NCI-H82 (cell line): ENCODE measurements around the gene CELA3A.

Source experiments
- DNase-seq: peaks from one replicate; lab custom pipeline; 2025; lab: John Stamatoyannopoulos, UW

The CELA3A gene

DNA sequence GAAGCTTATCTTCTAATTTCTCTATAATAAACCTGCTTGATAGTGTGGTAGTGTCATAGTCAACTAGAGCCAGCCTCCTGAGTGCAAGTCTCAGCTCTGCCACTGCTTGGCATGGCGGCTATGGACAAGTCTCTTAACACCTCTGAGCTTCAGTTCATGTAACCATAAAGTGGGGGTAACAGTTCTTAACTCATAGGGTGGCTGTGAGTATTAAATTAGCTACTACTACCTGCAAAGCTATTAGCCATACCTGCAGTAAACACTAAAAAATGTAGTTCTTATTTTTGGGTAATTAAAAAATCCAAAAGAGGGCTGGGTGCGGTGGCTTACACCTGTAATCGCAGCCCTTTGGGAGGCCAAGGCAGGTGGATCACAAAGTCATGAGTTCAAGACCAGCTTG is 48.9 kb downstream of the CELA3A start:
- no peak for DNase-seq

DNA sequence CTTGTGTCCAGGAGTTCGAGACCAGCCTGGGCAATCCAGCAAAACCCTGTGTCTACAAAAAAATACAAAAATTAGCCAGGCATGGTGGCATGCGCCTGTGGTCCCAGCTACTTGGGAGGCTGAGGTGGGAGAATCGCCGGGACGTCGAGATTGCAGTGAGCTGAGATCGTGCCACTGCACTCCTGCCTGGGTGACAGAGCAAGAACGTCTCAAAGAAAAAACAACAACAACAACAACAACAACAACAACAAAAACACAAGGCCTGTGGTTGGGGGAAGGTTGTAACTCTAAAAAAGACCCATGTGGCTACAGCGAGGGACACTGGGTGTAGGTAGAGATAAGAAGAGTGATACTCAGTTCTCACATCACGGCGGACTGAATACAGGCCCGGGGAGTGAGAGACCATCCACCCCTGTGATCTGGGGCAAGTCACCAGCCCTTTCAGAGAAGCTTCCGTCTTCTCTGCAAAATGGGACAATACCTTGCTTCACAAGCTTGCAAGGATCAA is 50.2 kb downstream of the CELA3A start:
- no peak for DNase-seq

DNA sequence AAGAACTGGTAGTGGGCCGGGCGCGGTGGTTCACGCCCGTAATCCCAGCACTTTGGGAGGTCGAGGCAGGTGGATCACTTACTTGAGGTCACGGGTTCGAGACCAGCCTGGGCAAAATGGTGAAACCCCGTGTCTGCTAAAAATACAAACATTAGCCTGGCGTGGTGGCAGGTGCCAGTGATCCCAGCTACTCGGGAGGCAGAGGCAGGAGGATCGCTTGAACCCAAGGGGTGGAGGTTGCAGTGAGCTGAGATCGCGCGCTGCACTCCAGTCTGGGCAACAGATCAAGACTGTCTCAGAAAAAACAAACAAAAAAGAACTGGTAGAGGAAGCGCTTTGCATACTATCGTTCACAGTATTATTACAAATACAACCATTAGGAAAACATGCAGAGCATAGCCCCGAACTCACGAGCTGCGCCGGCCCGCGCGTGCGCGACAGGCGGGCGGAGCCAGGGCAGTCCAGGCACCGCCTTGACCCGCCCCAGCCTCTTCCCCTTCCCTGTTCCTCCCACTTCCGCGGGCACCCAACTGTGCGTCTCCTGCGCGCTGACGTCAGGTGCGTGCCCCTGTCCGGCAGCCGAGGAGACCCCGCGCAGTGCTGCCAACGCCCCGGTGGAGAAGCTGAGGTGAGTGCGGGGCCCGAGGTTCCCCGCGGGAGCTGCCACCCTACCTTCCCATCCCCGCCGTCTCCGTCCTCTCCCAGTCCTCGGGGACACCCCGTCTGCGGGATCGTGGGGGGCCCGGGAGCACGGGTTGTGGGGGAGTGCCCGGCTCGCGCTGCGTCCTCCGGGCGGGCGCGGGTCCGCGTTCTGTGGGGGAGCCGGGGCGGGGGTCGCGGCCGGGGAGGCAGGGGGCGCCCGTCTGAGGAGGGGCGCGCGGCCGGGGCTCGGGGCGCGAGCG is 50.9 kb downstream of the CELA3A start, which contains the start of gene CDC42:
Gene CDC42 (plus strand): TSS at position 595 of the 902 bp plus-strand sequence. CDS start 25,770 bp downstream, outside the sequence.
- DNase-seq = peak; percentile 97

DNA sequence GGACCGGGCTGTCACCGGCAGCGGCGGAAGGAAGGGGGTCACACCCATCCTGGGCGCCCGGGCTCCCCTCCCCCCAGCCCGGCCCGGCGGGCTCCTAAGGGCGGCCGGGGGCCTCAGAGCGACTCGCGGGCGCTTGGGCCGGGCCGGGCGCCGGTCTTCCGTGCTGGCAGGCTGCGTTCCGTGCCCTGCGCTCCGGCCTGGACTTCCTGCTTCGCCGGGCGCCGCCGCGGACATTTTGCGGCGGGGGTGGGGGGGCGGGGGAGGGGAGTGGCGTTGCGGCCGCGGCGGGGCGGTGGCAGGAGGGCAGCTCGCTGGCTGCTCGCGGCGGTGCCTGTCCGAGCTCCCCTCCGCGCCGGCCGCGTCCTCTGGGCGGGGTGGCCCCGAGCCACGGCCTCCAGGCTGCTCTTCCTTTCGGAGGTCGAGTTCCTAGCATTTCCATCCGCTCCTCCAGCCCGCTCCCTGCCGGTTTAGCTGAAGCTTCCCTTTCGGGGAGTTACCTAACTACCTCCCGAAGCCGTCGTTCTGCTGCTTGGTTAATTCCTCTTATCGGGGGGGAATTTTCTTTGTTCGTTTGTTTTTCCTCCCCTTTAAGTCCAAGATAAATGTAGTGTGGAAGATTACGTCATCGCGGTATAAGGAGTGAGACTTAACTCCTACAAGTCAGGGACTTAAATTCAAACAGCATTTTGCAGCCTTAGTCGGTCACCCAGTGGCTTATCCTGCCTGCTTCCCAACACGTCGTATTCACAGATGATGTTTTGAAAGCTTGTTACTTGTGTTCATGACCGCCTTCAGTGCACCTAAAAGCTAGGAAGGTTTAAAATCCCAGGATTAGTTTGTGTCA is 51.8 kb downstream of the CELA3A start:
- peak; percentile 77 for DNase-seq

DNA sequence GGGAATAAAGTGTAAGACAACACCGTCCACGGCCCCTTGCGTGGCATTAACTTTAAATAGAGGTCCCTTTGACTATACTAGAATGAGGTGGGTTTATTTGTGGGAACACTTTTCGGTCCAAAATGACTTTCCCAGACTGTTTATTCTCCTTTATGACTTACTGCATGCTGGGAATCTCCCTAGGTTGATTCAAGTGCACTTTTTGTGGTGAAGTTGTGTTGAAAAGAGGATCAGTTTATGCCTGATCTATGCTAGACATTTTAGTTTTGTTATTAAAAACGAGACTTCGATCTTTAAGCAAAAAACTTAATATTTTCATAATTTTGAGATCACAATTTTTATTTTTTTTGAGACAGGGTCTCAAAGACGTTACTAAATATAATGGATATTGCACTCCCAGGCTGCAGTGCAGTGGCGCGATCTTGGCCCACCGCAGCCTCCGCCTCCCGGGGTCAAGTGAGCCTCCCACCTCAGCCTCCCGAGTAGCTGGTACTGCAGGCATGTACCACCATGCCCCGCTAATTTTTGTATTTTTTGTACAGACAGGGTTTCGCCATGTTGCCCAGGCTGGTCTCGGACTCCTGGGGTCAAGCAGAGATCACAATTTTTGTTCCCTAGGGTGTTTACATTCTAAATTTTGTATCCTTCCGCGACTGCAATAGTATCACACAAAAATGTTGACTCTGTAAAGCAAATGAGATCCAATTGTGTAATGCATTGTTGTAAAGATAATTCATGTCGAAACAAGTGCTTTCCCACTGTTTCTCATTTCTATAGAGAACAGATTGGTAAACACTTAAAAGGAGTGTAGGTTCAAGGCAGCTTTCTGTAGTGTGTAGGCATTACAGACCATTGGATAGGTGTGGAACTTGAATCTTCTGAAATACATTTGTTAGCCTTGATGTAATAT is 52.7 kb downstream of the CELA3A start:
- no peak for DNase-seq

DNA sequence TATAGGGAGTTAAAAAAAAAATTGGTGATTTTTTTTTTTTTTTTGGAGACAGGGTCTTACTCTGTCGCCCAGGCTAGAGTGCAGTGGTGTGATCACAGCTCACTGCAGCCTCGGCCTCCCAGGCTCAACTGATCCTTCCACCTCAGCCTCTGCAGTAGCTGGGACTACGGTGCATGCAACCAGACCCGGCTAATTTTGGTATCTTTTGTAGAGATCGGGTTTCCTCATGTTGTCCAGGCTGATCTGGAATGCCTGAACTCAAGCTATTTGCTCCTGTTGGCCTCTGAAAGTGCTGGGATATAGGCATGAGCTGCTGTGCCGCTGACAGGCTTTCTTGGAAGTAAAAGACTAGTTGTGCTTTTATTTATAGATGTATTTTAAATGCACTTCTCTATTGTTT is 54.0 kb downstream of the CELA3A start:
- DNase-seq = no peak

DNA sequence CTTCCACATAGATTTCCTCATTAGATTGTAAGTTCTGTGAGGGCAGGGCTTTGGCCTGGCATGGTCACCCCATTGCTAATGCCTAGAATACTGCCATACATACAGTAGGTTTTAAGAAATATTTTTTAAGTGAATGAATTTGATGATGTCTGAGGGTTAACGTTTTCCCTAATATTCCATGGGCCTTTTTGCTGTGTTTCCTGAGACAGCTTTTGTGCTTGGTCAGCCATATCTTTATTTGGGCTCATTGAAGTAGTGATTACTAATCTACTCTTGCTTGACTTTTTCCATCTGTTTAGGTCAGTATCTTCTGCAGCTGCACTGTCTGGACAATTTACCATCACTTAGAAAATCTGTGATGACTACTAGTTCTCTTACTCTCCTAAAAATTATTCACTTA is 54.6 kb downstream of the CELA3A start:
- DNase-seq = no peak

DNA sequence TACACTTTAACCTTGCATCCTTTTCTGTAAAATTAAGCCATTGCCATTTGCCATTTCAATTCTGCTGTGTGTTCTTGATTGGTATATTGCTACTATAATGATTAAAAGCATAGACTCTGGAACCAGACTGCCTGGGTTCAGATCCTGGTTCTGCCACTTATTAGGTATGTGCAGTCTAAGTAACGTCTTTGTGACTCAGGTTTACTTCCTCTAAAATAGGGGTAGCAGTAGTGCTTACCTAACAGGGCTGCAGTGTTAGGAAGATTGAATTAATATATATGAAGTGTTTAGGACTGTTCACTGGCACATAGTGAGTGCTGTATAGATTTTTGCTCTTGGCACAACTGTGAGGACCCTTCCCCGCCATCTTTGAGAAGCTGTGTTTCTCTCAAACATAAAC is 55.5 kb downstream of the CELA3A start:
- DNase-seq = no peak

DNA sequence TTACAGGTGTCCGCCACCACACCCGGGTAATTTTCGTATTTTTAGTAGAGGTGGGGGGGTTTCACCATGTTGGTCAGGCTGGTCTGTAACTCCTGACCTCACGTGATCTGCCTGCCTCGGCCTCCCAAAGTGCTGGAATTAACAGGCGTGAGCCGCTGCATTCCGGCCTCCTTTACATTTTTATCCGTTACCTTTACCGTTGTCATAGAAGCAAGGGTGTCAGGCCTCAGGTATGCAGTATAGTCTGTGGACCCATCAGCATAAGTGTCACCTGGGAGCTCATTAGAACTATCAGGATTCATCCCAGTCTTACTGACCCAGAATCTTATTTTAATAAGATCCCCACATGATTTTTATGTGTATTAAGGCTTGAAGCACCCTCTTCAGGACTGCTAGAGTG is 56.4 kb downstream of the CELA3A start:
- DNase-seq = no peak
